ENCODE data around the gene KCNQ1.

Gene KCNQ1

GRCh38 chr11:2472428-2473186 lies 27.8 kb downstream of the KCNQ1 start:
- Histone ChIP-seq H3K4me1 (ENCODE audit: insufficient read depth, poor library complexity, severe bottlenecking) (no peaks in the 10 kb centered on the region), H3K4me3 (ENCODE audit: severe bottlenecking) (no peak overlapping the region), H3K27ac (ENCODE audit: poor library complexity, severe bottlenecking) (no peak overlapping the region), H3K27me3 (ENCODE audit: insufficient read depth, poor library complexity, severe bottlenecking) (no peaks in the 10 kb centered on the region), H3K9me3 (ENCODE audit: severe bottlenecking) (no peaks in the 10 kb centered on the region), H3K36me3 (ENCODE audit: low read depth) (no peaks in the 10 kb centered on the region)
- DNase-seq (ENCODE audit: low spot score) = peak; percentile 39
- TF ChIP-seq CTCF (IDR thresholded peaks at IDR 0.05; ENCODE audit: poor library complexity, severe bottlenecking) = no peak
- ATAC-seq (ENCODE audit: low read depth) = no peak

DNA sequence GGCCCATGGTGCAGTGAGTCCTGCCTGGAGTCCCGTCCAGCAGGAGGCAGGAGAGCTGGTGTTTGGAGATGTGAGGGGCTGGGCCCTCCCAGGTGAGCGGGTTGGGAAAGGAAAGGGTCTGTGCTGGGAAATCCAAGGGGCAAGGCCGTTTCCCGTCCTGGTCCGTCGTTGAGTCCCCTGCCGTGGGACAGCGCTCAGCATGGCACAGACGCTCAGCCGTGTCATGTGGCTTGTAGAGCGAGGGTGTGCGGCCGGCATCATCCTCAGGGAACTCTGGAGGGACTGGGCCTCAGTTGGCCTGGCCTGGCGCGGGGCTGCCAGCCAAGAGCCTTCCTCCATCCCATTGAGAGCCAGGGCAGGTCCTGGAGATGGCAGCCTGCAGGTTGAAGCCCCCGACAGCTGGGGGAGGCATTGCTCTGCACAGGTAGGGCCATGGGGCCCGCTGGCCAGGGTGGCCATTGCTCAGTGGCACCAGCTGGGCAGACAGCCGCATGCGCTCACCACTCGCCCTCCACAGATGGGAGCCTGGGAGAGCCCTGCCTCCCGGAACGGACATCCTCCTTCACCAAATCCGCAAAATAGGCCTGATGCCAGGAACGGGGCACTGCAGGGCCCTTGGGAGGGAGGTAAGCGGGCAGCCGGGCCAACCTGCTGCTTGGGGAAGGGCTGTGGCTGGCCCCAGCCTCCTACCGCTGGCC lies 28.7 kb downstream of the KCNQ1 start:
- no peak for ATAC-seq (ENCODE audit: low read depth)
- no peaks in the 10 kb centered on the region for H3K9me3 ChIP-seq (ENCODE audit: severe bottlenecking)
- no peaks in the 10 kb centered on the region for H3K36me3 ChIP-seq (ENCODE audit: low read depth)
- H3K4me3 ChIP-seq (ENCODE audit: severe bottlenecking) = no peak overlapping the region
- H3K27me3 ChIP-seq (ENCODE audit: insufficient read depth, poor library complexity, severe bottlenecking) = no peaks in the 10 kb centered on the region
- H3K4me1 ChIP-seq (ENCODE audit: insufficient read depth, poor library complexity, severe bottlenecking) = no peaks in the 10 kb centered on the region
- no peak overlapping the region for H3K27ac ChIP-seq (ENCODE audit: poor library complexity, severe bottlenecking)
- TF ChIP-seq CTCF (IDR thresholded peaks at IDR 0.05; ENCODE audit: poor library complexity, severe bottlenecking) = no peak
- DNase-seq (ENCODE audit: low spot score) = peak; percentile 42

DNA sequence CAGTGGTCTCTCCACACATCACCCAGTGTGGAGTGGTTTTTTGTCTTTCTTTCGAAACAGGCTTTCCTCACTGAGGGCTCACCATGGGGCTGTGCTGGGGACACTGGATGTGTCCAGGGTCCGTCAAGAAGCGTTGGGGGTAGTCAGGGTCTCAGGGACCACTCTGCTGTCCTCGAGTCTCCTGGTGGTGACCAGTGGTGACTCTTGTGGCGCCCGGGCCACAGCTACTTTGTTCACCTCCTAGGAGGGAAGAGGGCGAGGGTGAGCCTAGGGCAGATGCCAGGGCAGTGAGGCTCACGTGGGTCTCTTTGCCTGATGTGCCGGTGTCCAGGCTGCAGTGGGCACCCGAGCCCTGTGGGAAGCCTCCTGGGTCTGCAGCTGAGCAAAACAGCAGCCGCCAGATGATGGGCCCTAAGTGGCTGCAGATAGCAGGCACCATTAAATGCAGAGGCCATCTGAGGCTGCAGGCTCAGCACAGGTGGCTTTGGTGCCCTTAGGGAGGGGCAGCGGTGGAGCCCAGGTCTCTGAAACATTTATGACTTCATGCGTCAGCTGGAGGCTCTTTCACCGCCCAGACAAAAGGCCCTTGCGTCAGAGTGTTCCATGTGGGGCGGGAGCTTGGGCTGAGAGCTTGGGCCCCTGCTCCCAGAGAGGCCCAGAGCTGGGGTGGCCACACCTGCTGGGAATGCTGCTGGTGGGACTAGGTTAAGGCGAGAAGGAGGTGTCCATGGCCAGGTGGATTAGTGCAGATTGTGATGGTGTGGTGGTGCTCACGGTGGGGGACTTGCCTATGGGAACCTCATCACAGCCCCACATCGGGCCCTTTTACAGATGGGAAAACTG lies 29.5 kb downstream of the KCNQ1 start:
- H3K27me3 ChIP-seq (ENCODE audit: insufficient read depth, poor library complexity, severe bottlenecking) = no peaks in the 10 kb centered on the region
- no peak for DNase-seq (ENCODE audit: low spot score)
- H3K4me3 ChIP-seq (ENCODE audit: severe bottlenecking) = no peak overlapping the region

DNA sequence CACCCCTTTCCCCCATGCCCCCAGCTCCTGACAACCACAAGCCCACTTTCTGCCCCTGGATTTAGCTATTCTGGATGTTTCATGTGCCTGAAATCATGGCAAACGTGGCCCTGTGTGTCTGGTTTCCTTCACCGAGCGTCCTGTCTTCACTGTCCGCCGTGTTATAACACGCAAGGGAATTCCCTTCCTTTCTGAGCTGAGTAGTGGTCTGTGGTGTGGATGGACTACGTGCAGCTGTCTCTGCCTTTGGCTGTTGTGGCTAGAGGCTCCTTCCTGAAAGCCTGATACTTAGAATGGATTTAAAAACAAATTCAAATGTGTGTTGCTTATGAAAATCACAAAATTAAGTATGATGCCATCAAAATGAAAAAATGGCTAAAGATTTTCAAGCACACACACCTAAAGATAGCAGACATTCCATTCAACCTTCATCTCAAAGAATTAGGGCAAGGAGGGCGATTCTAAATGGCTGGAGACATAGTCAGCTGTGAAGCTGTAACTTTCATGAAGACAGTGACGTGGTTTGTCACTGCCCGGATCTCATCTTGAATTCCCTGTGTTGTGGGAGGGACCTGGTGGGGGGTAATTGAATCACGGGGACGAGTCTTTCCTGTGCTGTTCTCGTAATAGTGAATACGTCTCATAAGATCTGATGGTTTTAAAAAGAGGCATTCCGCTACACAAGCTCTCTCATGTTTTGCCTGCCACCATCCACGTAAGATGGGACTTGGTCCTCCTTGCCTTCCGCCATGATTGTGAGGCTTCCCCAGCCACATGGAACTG lies 30.5 kb downstream of the KCNQ1 start:
- TF ChIP-seq CTCF (IDR thresholded peaks at IDR 0.05; ENCODE audit: poor library complexity, severe bottlenecking) = no peak
- no peak for ATAC-seq (ENCODE audit: low read depth)
- no peak overlapping the region for H3K4me3 ChIP-seq (ENCODE audit: severe bottlenecking)

More for the DNA sequence above, 29.5 kb downstream of the KCNQ1 start:
- Histone ChIP-seq H3K4me1 (ENCODE audit: insufficient read depth, poor library complexity, severe bottlenecking) (no peaks in the 10 kb centered on the region), H3K27ac (ENCODE audit: poor library complexity, severe bottlenecking) (no peak overlapping the region), H3K36me3 (ENCODE audit: low read depth) (no peaks in the 10 kb centered on the region), H3K9me3 (ENCODE audit: severe bottlenecking) (no peaks in the 10 kb centered on the region)
- ATAC-seq (ENCODE audit: low read depth) = no peak
- no peak for TF ChIP-seq CTCF (IDR thresholded peaks at IDR 0.05; ENCODE audit: poor library complexity, severe bottlenecking)

More for the DNA sequence above, 30.5 kb downstream of the KCNQ1 start:
- Histone ChIP-seq H3K27ac (ENCODE audit: poor library complexity, severe bottlenecking) (no peak overlapping the region), H3K27me3 (ENCODE audit: insufficient read depth, poor library complexity, severe bottlenecking) (no peaks in the 10 kb centered on the region), H3K4me1 (ENCODE audit: insufficient read depth, poor library complexity, severe bottlenecking) (no peaks in the 10 kb centered on the region), H3K9me3 (ENCODE audit: severe bottlenecking) (peaks cover 1% of the 10 kb centered on the region), H3K36me3 (ENCODE audit: low read depth) (no peaks in the 10 kb centered on the region)
- no peak for DNase-seq (ENCODE audit: low spot score)
